ENCODE data around the gene SMIM14. TPM values are rescaled to one million over a fixed set of nuclear protein-coding genes. Genes with fewer than 3 reads are reported as not detected.

Gene SMIM14
- total and polyA plus RNA-seq, 2 experiments from 2014 or later = 98.6 to 124 TPM

DNA sequence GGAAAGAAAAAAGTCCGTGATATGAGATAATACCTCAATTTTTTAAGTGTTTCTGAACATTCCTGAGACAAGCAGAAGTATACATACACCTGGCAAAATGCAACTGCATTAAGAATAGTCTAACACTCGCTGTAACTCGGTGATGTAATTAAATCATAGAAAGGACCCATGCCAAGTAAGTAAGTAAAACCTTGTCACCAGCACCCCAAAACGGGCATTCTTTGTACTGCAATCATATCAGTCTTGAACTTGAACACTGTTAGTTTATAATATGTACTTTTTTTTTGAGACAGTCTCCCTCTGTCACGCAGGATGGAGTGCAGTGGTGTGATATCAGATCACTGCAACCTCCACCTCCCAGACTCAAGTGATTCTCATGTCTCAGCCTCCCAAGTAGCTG lies 47.4 kb downstream of the SMIM14 start:
- no peaks in the 10 kb centered on the region for H3K9me3 ChIP-seq (ENCODE audit: low read depth)
- 92% methylated on average over 5 of the region's 5 CpGs for WGBS (ENCODE audit: low lambda C conversion rate, missing lambda C conversion rate)
- no peaks in the 10 kb centered on the region for H3K36me3 ChIP-seq (replicated peaks; ENCODE audit: insufficient read depth, low read depth)
- H2AFZ ChIP-seq = no peak overlapping the region
- peaks cover 6% of the 10 kb centered on the region for H3K79me2 ChIP-seq
- TF ChIP-seq EZH2 (IDR thresholded peaks at IDR 0.05; ENCODE audit: borderline replicate concordance) (no peak), CTCF (IDR thresholded peaks at IDR 0.05; ENCODE audit: poor library complexity) (no peak), EZH2phosphoT487 (IDR thresholded peaks at IDR 0.05; ENCODE audit: low read depth, severe bottlenecking, unreplicated experiment) (no peak)
- no peaks in the 10 kb centered on the region for H3K4me1 ChIP-seq (ENCODE audit: insufficient read depth)
- no peak for DNase-seq (ENCODE audit: low spot score)
- no peak overlapping the region for H3K4me2 ChIP-seq
- H3K27me3 ChIP-seq = no peaks in the 10 kb centered on the region
- H3K4me3 ChIP-seq = no peak overlapping the region
- no peaks in the 10 kb centered on the region for H4K20me1 ChIP-seq (ENCODE audit: insufficient read depth, poor library complexity, severe bottlenecking)
- H3K27ac ChIP-seq = no peak overlapping the region
- no peaks in the 10 kb centered on the region for H3K9me2 ChIP-seq (replicated peaks; ENCODE audit: insufficient read depth)

GRCh38 chr4:39587881-39588280 lies 50.8 kb downstream of the SMIM14 start:
- Histone ChIP-seq H2AFZ (no peak overlapping the region), H3K9me3 (ENCODE audit: low read depth) (no peaks in the 10 kb centered on the region), H3K36me3 (replicated peaks; ENCODE audit: insufficient read depth, low read depth) (no peaks in the 10 kb centered on the region), H3K79me2 (peaks cover 13% of the 10 kb centered on the region), H3K4me2 (no peak overlapping the region), H3K27me3 (no peaks in the 10 kb centered on the region), H4K20me1 (ENCODE audit: insufficient read depth, poor library complexity, severe bottlenecking) (no peaks in the 10 kb centered on the region), H3K9me2 (replicated peaks; ENCODE audit: insufficient read depth) (no peaks in the 10 kb centered on the region), H3K4me1 (ENCODE audit: insufficient read depth) (no peaks in the 10 kb centered on the region), H3K27ac (no peak overlapping the region), H3K4me3 (no peak overlapping the region)
- no peak for TF ChIP-seq EZH2phosphoT487 (IDR thresholded peaks at IDR 0.05; ENCODE audit: low read depth, severe bottlenecking, unreplicated experiment)
- no peak for TF ChIP-seq CTCF (IDR thresholded peaks at IDR 0.05; ENCODE audit: poor library complexity)
- no peak for TF ChIP-seq EZH2 (IDR thresholded peaks at IDR 0.05; ENCODE audit: borderline replicate concordance)
- WGBS (ENCODE audit: low lambda C conversion rate, missing lambda C conversion rate) = 94% methylated on average over 3 of the region's 3 CpGs
- DNase-seq (ENCODE audit: low spot score) = no peak

- Histone ChIP-seq H3K36me3 (replicated peaks; ENCODE audit: insufficient read depth, low read depth) (no peaks in the 10 kb centered on the region), H3K4me2 (no peak overlapping the region), H2AFZ (no peak overlapping the region), H3K79me2 (peaks cover 7% of the 10 kb centered on the region), H3K4me1 (ENCODE audit: insufficient read depth) (no peaks in the 10 kb centered on the region), H3K27me3 (no peaks in the 10 kb centered on the region), H3K9me2 (replicated peaks; ENCODE audit: insufficient read depth) (no peaks in the 10 kb centered on the region), H3K9me3 (ENCODE audit: low read depth) (no peaks in the 10 kb centered on the region), H3K27ac (no peak overlapping the region), H3K4me3 (no peak overlapping the region), H4K20me1 (ENCODE audit: insufficient read depth, poor library complexity, severe bottlenecking) (no peaks in the 10 kb centered on the region)
- TF ChIP-seq EZH2phosphoT487 (IDR thresholded peaks at IDR 0.05; ENCODE audit: low read depth, severe bottlenecking, unreplicated experiment) (no peak), EZH2 (IDR thresholded peaks at IDR 0.05; ENCODE audit: borderline replicate concordance) (no peak), CTCF (IDR thresholded peaks at IDR 0.05; ENCODE audit: poor library complexity) (no peak)
- WGBS (ENCODE audit: low lambda C conversion rate, missing lambda C conversion rate) = 96% methylated on average over 5 of the region's 5 CpGs
- no peak for DNase-seq (ENCODE audit: low spot score)
These were observed 63.7 kb downstream of the SMIM14 start for GRCh38 chr4:39574946-39575345.

DNA sequence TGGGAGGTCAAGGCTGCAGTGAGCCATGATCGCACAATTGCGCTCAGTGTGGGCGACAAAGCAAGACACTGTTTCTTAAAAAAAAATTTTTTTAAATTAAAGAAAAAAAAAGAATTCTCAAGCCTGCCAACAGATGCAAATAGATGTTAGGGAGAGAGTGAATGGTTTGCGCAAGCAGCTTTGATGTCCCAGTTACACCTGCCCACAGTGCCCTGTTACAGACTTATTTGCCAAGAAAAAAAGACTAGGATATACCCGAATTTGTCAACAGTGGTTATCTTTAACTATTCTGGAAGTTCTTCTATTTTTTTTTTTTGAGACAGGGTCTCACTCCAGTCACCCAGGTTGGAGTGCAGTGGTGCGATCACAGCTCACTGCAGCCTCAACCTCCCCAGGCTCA lies 67.2 kb downstream of the SMIM14 start:
- Histone ChIP-seq H3K27ac (no peak overlapping the region), H3K36me3 (replicated peaks; ENCODE audit: insufficient read depth, low read depth) (no peaks in the 10 kb centered on the region), H3K9me3 (ENCODE audit: low read depth) (no peaks in the 10 kb centered on the region), H3K9me2 (replicated peaks; ENCODE audit: insufficient read depth) (no peaks in the 10 kb centered on the region), H3K4me2 (no peak overlapping the region), H3K79me2 (peaks cover 7% of the 10 kb centered on the region), H3K27me3 (no peaks in the 10 kb centered on the region), H3K4me1 (ENCODE audit: insufficient read depth) (peaks cover 8% of the 10 kb centered on the region), H3K4me3 (no peak overlapping the region), H4K20me1 (ENCODE audit: insufficient read depth, poor library complexity, severe bottlenecking) (no peaks in the 10 kb centered on the region), H2AFZ (no peak overlapping the region)
- no peak for DNase-seq (ENCODE audit: low spot score)
- TF ChIP-seq EZH2 (IDR thresholded peaks at IDR 0.05; ENCODE audit: borderline replicate concordance) = no peak
- no peak for TF ChIP-seq CTCF (IDR thresholded peaks at IDR 0.05; ENCODE audit: poor library complexity)
- no peak for TF ChIP-seq EZH2phosphoT487 (IDR thresholded peaks at IDR 0.05; ENCODE audit: low read depth, severe bottlenecking, unreplicated experiment)
- 94% methylated on average over 6 of the region's 6 CpGs for WGBS (ENCODE audit: low lambda C conversion rate, missing lambda C conversion rate)

Measured in hepatocyte (in vitro differentiated cells).